Measurements from ENCODE around the gene PRMT9. TPM values are rescaled to one million over a fixed set of nuclear protein-coding genes. Genes with fewer than 3 reads are reported as not detected.

PRMT9 gene
- polyA plus RNA-seq, 1 experiment = 3.3 TPM

- Histone ChIP-seq H3K27me3 (ENCODE audit: control insufficient read depth, insufficient read depth, low read length) (no peaks in the 10 kb centered on the region), H3K36me3 (ENCODE audit: control insufficient read depth, insufficient read depth, low read length) (peaks cover 7% of the 10 kb centered on the region), H3K4me3 (ENCODE audit: low read depth, low read length) (no peak overlapping the region)
- CTCF ChIA-PET = interaction anchor here (0.6 to 0.8 kb wide), 2 partner anchors 9 to 13 kb away, joined by 4 read pairs; no protein-coding TSS in a partner anchor
- no peak for DNase-seq (ENCODE audit: low read depth)
- POLR2A ChIA-PET = no interaction called here
- TF ChIP-seq CTCF (IDR thresholded peaks at IDR 0.05; ENCODE audit: insufficient read depth, low read depth, low read length) = no peak
These were observed 57.1 kb downstream of the PRMT9 start for GRCh38 chr4:147626903-147627302.

- POLR2A ChIA-PET = no interaction called here
- peaks cover 7% of the 10 kb centered on the region for H3K36me3 ChIP-seq (ENCODE audit: control insufficient read depth, insufficient read depth, low read length)
- H3K27me3 ChIP-seq (ENCODE audit: control insufficient read depth, insufficient read depth, low read length) = no peaks in the 10 kb centered on the region
- no peak for TF ChIP-seq CTCF (IDR thresholded peaks at IDR 0.05; ENCODE audit: insufficient read depth, low read depth, low read length)
- H3K4me3 ChIP-seq (ENCODE audit: low read depth, low read length) = no peak overlapping the region
- CTCF ChIA-PET = no interaction called here
- DNase-seq (ENCODE audit: low read depth) = no peak
These were observed 58.2 kb downstream of the PRMT9 start for GRCh38 chr4:147625733-147626132.

GRCh38 chr4:147620315-147620714, 63.6 kb downstream of the PRMT9 start:
- TF ChIP-seq CTCF (IDR thresholded peaks at IDR 0.05; ENCODE audit: insufficient read depth, low read depth, low read length) = no peak
- Histone ChIP-seq H3K27me3 (ENCODE audit: control insufficient read depth, insufficient read depth, low read length) (no peaks in the 10 kb centered on the region), H3K4me3 (ENCODE audit: low read depth, low read length) (no peak overlapping the region), H3K36me3 (ENCODE audit: control insufficient read depth, insufficient read depth, low read length) (peaks cover 4% of the 10 kb centered on the region; the same call in 1 of the 2 replicates)
- no peak for DNase-seq (ENCODE audit: low read depth)
- ChIA-PET CTCF (no interaction called here), POLR2A (no interaction called here)

- CTCF ChIA-PET = interaction anchor here (1.1 to 3.5 kb wide), 7 partner anchors 9 to 249 kb away, joined by 3 to 15 read pairs (median 4); no protein-coding TSS in a partner anchor
- Histone ChIP-seq H3K4me3 (ENCODE audit: low read depth, low read length) (peak overlapping the region; percentile 81), H3K36me3 (ENCODE audit: control insufficient read depth, insufficient read depth, low read length) (0 out of 2 replicates have a peak, but pooled peaks cover 1% of the 10 kb centered on the region), H3K27me3 (ENCODE audit: control insufficient read depth, insufficient read depth, low read length) (no peaks in the 10 kb centered on the region)
- POLR2A ChIA-PET = no interaction called here
- TF ChIP-seq CTCF (IDR thresholded peaks at IDR 0.05; ENCODE audit: insufficient read depth, low read depth, low read length) = no peak
- no peak for DNase-seq (ENCODE audit: low read depth)
These were observed 65.9 kb downstream of the PRMT9 start for GRCh38 chr4:147617841-147618691.

- Histone ChIP-seq H3K27me3 (ENCODE audit: control insufficient read depth, insufficient read depth, low read length) (no peaks in the 10 kb centered on the region), H3K4me3 (ENCODE audit: low read depth, low read length) (peak within 1 kb of the TSS; percentile 81), H3K36me3 (ENCODE audit: control insufficient read depth, insufficient read depth, low read length) (no peaks in the 10 kb centered on the region)
- ChIA-PET POLR2A (no interaction called here), CTCF (interaction anchor here (1.1 to 3.5 kb wide), 6 partner anchors 10 to 249 kb away, joined by 3 to 15 read pairs (median 4); no protein-coding TSS in a partner anchor)
- DNase-seq (ENCODE audit: low read depth) = peak; percentile 68
- TF ChIP-seq CTCF (IDR thresholded peaks at IDR 0.05; ENCODE audit: insufficient read depth, low read depth, low read length) = peak; percentile 29
These were observed 66.7 kb downstream of the PRMT9 start, which contains the start of gene TMEM184C for GRCh38 chr4:147617173-147617840. TSS of gene TMEM184C (plus strand) at chr4:147617397. CDS start at chr4:147617957, 560 bp downstream.
